Measurements from ENCODE around the gene CFAP74. TPM values are rescaled to one million over a fixed set of nuclear protein-coding genes. Genes with fewer than 3 reads are reported as not detected.
A peak's percentile ranks its signal among the peaks of the same experiment; 100 is the strongest.

The CFAP74 gene
- total and polyA plus RNA-seq, 2 of the 13 experiments (the other 11 are each of a cell fraction or from before 2014, with no cell fraction given): 0.27 to 0.62 TPM

DNA sequence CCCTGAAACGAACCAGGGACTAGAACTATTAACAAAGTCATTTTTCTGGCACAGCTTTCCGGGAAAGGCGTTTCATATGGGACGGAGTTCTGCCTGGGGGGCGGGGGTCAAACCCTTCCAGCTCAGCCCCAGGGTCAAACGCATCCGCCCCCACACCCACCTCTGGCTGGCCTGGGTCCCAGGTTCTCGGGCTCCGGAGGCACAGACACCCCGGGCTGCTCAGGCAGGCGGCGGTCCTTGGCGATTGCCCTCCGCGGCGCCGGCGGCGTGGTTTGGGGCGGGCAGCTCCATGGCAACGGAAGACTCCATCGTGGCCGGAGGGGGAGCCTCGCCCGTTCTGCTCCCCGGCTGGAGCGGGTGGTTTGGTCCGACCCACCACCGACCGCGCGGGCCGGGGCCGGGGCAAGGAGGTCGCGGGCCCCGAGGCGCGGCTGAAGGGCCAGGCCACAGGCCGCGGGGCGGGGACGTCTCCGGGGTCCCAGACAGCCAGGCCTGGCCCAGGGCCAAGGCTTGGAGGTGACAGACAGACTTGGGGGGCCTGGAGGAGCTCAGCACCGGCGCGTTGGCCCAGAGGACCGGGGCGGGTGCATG lies at the start of gene CFAP74 (continued):
- TF ChIP-seq PCBP1 (IDR thresholded peaks at IDR 0.05; ENCODE audit: borderline replicate concordance, low read depth, low read length) (no peak), MTA1 (CRISPR knock-in tag; IDR thresholded peaks at IDR 0.05; ENCODE audit: borderline replicate concordance) (no peak; the same call in 1 of the 2 replicates), TRIM22 (IDR thresholded peaks at IDR 0.05) (no peak), ZNF441 (CRISPR knock-in tag; IDR thresholded peaks at IDR 0.05; ENCODE audit: borderline replicate concordance) (no peak), POLR2G (IDR thresholded peaks at IDR 0.05; ENCODE audit: low read depth, low read length) (no peak), HOXA5 (CRISPR knock-in tag; IDR thresholded peaks at IDR 0.05) (no peak), BHLHE40 (IDR thresholded peaks at IDR 0.05; ENCODE audit: low read length) (peak; percentile 94), SP5 (CRISPR knock-in tag; IDR thresholded peaks at IDR 0.05; ENCODE audit: borderline replicate concordance, low read depth) (peak; percentile 50; the same call in 1 of the 2 replicates), ZNF446 (CRISPR knock-in tag; IDR thresholded peaks at IDR 0.05) (no peak), MXI1 (IDR thresholded peaks at IDR 0.05; ENCODE audit: borderline replicate concordance, low read depth, low read length) (peak; percentile 63; the same call in 1 of the 3 replicates), TAF1 (CRISPR knock-in tag; IDR thresholded peaks at IDR 0.05) (no peak), ISX (CRISPR knock-in tag; conservative IDR thresholded peaks at IDR 0.05) (no peak), HCFC1 (IDR thresholded peaks at IDR 0.05; ENCODE audit: low read depth, low read length) (no peak), KDM5B (CRISPR knock-in tag; IDR thresholded peaks at IDR 0.05; ENCODE audit: borderline replicate concordance) (peak; percentile 30; the same call in 1 of the 2 replicates), RFX3 (CRISPR knock-in tag; IDR thresholded peaks at IDR 0.05) (peak; percentile 77), MXD3 (CRISPR knock-in tag; IDR thresholded peaks at IDR 0.05) (peak; percentile 35; the same call in 1 of the 2 replicates), FIP1L1 (IDR thresholded peaks at IDR 0.05; ENCODE audit: borderline replicate concordance, insufficient read depth, low read depth, low read length) (no peak), SAP130 (CRISPR knock-in tag; IDR thresholded peaks at IDR 0.05; ENCODE audit: low read depth) (peak; percentile 58), ZNF577 (CRISPR knock-in tag; IDR thresholded peaks at IDR 0.05; ENCODE audit: borderline replicate concordance, low read depth) (no peak), ZNF430 (CRISPR knock-in tag; IDR thresholded peaks at IDR 0.05) (no peak), XRCC5 (optimal IDR thresholded peaks at IDR 0.05; ENCODE audit: low read length) (peak; percentile 67), HDAC6 (IDR thresholded peaks at IDR 0.05; ENCODE audit: low read depth, low read length) (no peak), SKI (IDR thresholded peaks at IDR 0.05; ENCODE audit: partially characterized antibody) (peak; percentile 30)
- TF ChIP-seq, protein P1, sequence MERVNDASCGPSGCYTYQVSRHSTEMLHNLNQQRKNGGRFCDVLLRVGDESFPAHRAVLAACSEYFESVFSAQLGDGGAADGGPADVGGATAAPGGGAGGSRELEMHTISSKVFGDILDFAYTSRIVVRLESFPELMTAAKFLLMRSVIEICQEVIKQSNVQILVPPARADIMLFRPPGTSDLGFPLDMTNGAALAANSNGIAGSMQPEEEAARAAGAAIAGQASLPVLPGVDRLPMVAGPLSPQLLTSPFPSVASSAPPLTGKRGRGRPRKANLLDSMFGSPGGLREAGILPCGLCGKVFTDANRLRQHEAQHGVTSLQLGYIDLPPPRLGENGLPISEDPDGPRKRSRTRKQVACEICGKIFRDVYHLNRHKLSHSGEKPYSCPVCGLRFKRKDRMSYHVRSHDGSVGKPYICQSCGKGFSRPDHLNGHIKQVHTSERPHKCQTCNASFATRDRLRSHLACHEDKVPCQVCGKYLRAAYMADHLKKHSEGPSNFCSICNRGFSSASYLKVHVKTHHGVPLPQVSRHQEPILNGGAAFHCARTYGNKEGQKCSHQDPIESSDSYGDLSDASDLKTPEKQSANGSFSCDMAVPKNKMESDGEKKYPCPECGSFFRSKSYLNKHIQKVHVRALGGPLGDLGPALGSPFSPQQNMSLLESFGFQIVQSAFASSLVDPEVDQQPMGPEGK (CRISPR knock-in tag; IDR thresholded peaks at IDR 0.05): peak; percentile 19; the same call in 1 of the 2 replicates
- TF ChIP-seq, protein P2, sequence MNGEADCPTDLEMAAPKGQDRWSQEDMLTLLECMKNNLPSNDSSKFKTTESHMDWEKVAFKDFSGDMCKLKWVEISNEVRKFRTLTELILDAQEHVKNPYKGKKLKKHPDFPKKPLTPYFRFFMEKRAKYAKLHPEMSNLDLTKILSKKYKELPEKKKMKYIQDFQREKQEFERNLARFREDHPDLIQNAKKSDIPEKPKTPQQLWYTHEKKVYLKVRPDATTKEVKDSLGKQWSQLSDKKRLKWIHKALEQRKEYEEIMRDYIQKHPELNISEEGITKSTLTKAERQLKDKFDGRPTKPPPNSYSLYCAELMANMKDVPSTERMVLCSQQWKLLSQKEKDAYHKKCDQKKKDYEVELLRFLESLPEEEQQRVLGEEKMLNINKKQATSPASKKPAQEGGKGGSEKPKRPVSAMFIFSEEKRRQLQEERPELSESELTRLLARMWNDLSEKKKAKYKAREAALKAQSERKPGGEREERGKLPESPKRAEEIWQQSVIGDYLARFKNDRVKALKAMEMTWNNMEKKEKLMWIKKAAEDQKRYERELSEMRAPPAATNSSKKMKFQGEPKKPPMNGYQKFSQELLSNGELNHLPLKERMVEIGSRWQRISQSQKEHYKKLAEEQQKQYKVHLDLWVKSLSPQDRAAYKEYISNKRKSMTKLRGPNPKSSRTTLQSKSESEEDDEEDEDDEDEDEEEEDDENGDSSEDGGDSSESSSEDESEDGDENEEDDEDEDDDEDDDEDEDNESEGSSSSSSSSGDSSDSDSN (CRISPR knock-in tag; IDR thresholded peaks at IDR 0.05): peak; percentile 44; the same call in 1 of the 2 replicates
- TF ChIP-seq, protein P3, sequence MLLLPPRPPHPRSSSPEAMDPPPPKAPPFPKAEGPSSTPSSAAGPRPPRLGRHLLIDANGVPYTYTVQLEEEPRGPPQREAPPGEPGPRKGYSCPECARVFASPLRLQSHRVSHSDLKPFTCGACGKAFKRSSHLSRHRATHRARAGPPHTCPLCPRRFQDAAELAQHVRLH (CRISPR knock-in tag; IDR thresholded peaks at IDR 0.05; ENCODE audit: borderline replicate concordance, low read depth): 0 out of 2 replicates have a peak, but pooled peaks have one; percentile 28

All from HepG2 (cell line).